ENCODE data around the gene KCNMA1.

DNA sequence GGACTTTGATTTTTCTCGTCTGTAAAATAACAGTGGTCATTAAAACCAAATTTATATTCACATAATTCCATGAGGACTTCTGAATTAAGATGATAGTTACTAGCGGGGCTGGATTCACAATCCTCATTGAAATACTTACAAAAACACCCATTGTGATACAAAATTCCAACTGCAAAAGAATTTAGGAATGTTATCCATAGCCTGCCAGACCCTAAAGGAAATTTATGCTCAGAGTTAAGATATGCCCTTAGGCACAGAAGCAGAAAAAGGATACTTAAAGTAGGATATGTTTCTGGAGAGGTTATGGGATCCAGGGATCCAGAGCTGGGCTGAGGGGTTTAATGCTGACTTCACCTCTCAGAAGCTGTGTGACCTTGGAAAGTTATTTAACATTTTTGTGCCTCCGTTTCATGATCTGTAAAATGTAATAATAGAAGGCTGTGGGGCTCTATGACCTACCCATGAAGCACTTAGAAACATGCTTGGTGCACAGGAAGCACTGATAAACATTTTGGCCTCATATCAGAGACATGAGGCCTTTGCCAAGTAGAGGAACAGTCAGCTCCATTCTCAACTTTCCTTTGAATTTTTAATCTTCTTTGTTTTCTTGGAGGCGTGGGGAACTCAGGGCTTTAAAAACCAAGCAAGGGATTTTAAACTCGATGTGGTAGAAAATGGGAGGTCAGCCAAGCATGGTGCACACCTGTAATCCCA is 744.7 kb downstream of the KCNMA1 start:
- TF ChIP-seq EZH2 (IDR thresholded peaks at IDR 0.05; ENCODE audit: low read length, unreplicated experiment) (no peak), CTCF (conservative IDR thresholded peaks at IDR 0.05; ENCODE audit: low read depth, low read length) (no peak), EZH2phosphoT487 (IDR thresholded peaks at IDR 0.05; ENCODE audit: borderline replicate concordance, low read length) (no peak)

Measured in PC-3 (cell line).